Posterior vena cava (tissue), 2 donors: ENCODE data around the gene KCNK4. TPM values are rescaled to one million over a fixed set of nuclear protein-coding genes. Genes with fewer than 3 reads are reported as not detected.

ENCODE experiments used
- DNase-seq: peaks from one replicate; pipeline ENCODE4 v3.0.0-alpha.2; 2020; ENCODE audit warnings: low spot score
- intact Hi-C, 2 donors: fragments of 100-400 bp; cut with DNase I; formaldehyde crosslinking; loops; one replicate each; pipeline versions ENCODE4 v1.14.1 to v1.14.2; 2022 to 2023
- microRNA-seq, 2 donors: library from miRNA; unstranded; fragments of <30 nt; microRNA quantifications; one replicate each; pipeline ENCODE4 v1.2.0, GENCODE V29; 2020 to 2021; ENCODE audit warnings: borderline microRNAs expressed in 2 of 2
- total RNA-seq, 2 donors: library from RNA; stranded (reverse); fragmentation: NEBNext Ultra II Directional; extraction: Animal tissue kit (Norgen Biotek cat#: 25700); gene quantifications; one replicate each; pipeline ENCODE4 v1.2.1, GENCODE V29; 2021
- donor health status: DM: yes; HTN: yes; CAD: no.
- donor health status: DM: yes; HTN: yes; CAD: no.

The KCNK4 gene
- total RNA-seq, 2 donors from 2014 or later, result not detected

DNA sequence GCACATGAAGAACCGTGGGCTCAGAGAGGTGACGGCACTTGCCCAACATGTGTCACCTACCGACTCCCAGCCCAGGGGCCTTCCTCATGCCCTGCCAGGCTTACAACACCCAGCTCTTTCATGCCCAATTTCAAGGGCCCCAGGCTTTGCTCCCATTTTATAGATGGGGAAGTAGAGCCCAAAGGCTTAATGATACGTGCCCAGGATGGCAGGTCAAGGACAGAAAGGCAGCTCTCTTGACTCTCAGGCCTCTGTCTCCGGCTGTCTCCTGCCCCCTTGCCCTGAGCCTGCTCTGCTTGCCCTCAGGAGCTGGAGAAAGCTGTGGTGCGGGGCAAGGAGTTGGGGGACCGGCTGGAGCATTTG is 57.9 kb downstream of the KCNK4 start:
- no peak for DNase-seq
- intact Hi-C loops, result no loop called here

DNA sequence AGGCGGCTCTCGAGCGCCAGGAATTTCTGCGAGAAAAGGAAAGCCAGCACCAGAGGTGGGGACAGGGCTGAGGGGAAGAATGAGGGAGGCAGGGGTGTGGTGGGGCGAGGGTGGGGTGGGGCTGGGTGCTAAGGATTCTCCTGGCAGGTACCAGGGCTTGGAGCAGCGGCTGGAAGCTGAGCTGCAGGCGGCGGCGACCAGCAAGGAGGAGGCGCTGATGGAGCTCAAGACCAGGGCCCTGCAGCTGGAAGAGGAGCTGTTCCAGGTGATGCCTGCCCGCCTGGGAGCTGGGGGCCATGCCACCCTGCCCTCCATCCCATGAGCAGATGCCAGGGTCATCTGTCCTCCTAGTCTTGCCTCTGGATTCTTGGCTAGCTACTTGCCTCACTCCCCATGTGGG is 58.3 kb downstream of the KCNK4 start:
- intact Hi-C loops, result no loop called here

More for the DNA sequence above, 58.3 kb downstream of the KCNK4 start:
- DNase-seq, result no peak

Small RNA genes within 50 kb of the gene (microRNA-seq; reads per million reads assigned to microRNA genes)
- 0 to 1.0 reads per million in 2 donors for gene MIR7155

Other genes with a start within 250 kb of the KCNK4 start
- gene MACROD1, start 125.2 kb upstream of the KCNK4 start, total RNA-seq, result 10 to 100 TPM; 15.9 to 16.8 TPM
- 10 to 100 TPM; 74.3 to 87.3 TPM for gene STIP1, start 105.1 kb upstream of the KCNK4 start, total RNA-seq
- 10 to 100 TPM; 30.3 to 44.0 TPM for gene FERMT3, start 84.6 kb upstream of the KCNK4 start, total RNA-seq
- gene TRPT1, start 65.1 kb upstream of the KCNK4 start, total RNA-seq, result 10 to 100 TPM; 19.9 to 21.9 TPM
- 10 to 100 TPM; 35.8 to 41.1 TPM for gene NUDT22, start 65.0 kb upstream of the KCNK4 start, total RNA-seq
- gene DNAJC4, start 60.8 kb upstream of the KCNK4 start, total RNA-seq, result 10 to 100 TPM; 16.1 to 21.3 TPM
- 100 to 1,000 TPM; 163 to 190 TPM for gene VEGFB, start 56.7 kb upstream of the KCNK4 start, total RNA-seq
- gene FKBP2, start 50.2 kb upstream of the KCNK4 start, total RNA-seq, result 10 to 100 TPM; 50.6 to 56.7 TPM
- gene PPP1R14B, start 44.4 kb upstream of the KCNK4 start, total RNA-seq, result 100 to 1,000 TPM; 102 to 190 TPM
- gene PLCB3, start 39.8 kb upstream of the KCNK4 start, total RNA-seq, result 10 to 100 TPM; 26.1 to 28.3 TPM
- 10 to 100 TPM; 49.6 to 57.3 TPM for gene BAD, start 6.6 kb upstream of the KCNK4 start, total RNA-seq
- gene GPR137, start 5.5 kb upstream of the KCNK4 start, total RNA-seq, result 10 to 100 TPM; 23.2 to 27.5 TPM
- 1 to 10 TPM in 1 of 2 donors, not detected in 1; 1.4 TPM for gene CATSPERZ, start 9.1 kb downstream of the KCNK4 start, total RNA-seq
- gene ESRRA, start 14.2 kb downstream of the KCNK4 start, total RNA-seq, result 10 to 100 TPM; 33.5 to 41.2 TPM
- 100 to 1,000 TPM; 107 to 119 TPM for gene TRMT112, start 26.3 kb downstream of the KCNK4 start, total RNA-seq
- 10 to 100 TPM; 82.7 to 98.6 TPM for gene PRDX5, start 26.8 kb downstream of the KCNK4 start, total RNA-seq
- gene CCDC88B, start 48.9 kb downstream of the KCNK4 start, total RNA-seq, result 1 to 10 TPM; 7.0 to 9.5 TPM
- 10 to 100 TPM; 29.2 to 33.5 TPM for gene RPS6KA4, start 67.9 kb downstream of the KCNK4 start, total RNA-seq